ENCODE results near the gene FBXL7. TPM values are rescaled to one million over a fixed set of nuclear protein-coding genes. Genes with fewer than 3 reads are reported as not detected.

FBXL7 gene
- polyA plus RNA-seq, 1 donor (not counting 4 experiments of a cell fraction or from before 2014, with no cell fraction given) = 0.22 TPM

DNA sequence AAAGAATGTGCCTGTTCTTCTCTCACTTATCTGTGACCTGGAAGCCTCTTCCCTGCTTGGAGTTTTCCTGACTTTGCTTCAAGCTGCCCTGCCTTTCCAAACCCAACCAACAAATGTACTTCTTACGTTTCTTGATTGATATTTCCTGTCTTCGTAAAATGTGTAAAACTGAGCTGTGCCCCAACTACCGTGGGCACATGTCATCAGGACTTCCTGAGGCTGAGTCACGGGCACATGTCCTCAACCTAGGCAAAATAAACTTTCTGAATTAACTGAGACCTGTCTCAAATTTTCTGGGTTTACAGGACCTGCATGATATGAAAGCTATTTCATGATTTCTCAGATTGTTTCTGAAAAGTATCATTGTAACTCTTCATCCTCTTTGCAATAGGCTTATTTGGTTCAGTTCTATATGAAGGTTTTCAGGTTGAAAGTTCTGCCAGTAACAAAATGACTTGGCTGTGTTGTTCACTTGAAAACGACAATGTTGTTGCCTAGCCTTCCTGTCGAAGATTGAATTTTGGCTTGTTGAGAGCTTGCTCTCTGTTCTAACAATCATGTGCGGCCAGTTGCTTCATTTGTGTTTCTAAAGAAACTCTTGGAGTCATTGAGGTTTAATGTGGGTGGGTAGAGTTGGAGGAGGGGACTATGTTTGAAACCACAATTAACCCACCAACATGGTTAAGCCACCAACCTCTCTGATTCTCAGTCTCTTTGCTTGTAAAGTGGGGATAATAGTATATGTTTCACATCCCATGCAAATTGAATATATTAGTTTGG, 145.6 kb downstream of the FBXL7 start:
- Histone ChIP-seq H3K4me3 (ENCODE audit: control insufficient read depth in 2 of 3, extremely low read depth in 1 of 3, insufficient read depth in 2 of 3, low read depth in 1 of 3, low read length in 3 of 3) (no peak overlapping the region), H3K27ac (ENCODE audit: control insufficient read depth, insufficient read depth, low read length) (no peak overlapping the region), H3K9ac (ENCODE audit: control insufficient read depth, extremely low read depth, insufficient read depth, low read length) (no peak overlapping the region), H3K79me2 (ENCODE audit: control insufficient read depth, insufficient read depth, low read length) (no peaks in the 10 kb centered on the region), H3K9me3 (ENCODE audit: control insufficient read depth, low read depth, low read length) (no peaks in the 10 kb centered on the region), H3K4me1 (ENCODE audit: control insufficient read depth, extremely low read depth, insufficient read depth, low read length) (no peaks in the 10 kb centered on the region), H3K4me2 (ENCODE audit: control insufficient read depth, extremely low read depth, insufficient read depth, low read depth, low read length) (no peak overlapping the region), H3K9me1 (ENCODE audit: control insufficient read depth, extremely low read depth, insufficient read depth, low read length) (no peaks in the 10 kb centered on the region), H2AFZ (ENCODE audit: control insufficient read depth, low read length) (no peak overlapping the region), H3K36me3 (ENCODE audit: control insufficient read depth in 2 of 2, extremely low read depth in 1 of 2, insufficient read depth in 2 of 2, low read length in 2 of 2) (no peaks in the 10 kb centered on the region), H3K27me3 (ENCODE audit: control insufficient read depth, extremely low read depth, insufficient read depth, low read length) (no peaks in the 10 kb centered on the region), H4K20me1 (ENCODE audit: control insufficient read depth, extremely low read depth, insufficient read depth, low read length) (no peaks in the 10 kb centered on the region)
- FAIRE-seq (no peak), DNase-seq (ENCODE audit: low read depth, low spot score) (no peak)
- TF ChIP-seq, protein P1, sequence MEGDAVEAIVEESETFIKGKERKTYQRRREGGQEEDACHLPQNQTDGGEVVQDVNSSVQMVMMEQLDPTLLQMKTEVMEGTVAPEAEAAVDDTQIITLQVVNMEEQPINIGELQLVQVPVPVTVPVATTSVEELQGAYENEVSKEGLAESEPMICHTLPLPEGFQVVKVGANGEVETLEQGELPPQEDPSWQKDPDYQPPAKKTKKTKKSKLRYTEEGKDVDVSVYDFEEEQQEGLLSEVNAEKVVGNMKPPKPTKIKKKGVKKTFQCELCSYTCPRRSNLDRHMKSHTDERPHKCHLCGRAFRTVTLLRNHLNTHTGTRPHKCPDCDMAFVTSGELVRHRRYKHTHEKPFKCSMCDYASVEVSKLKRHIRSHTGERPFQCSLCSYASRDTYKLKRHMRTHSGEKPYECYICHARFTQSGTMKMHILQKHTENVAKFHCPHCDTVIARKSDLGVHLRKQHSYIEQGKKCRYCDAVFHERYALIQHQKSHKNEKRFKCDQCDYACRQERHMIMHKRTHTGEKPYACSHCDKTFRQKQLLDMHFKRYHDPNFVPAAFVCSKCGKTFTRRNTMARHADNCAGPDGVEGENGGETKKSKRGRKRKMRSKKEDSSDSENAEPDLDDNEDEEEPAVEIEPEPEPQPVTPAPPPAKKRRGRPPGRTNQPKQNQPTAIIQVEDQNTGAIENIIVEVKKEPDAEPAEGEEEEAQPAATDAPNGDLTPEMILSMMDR (optimal IDR thresholded peaks at IDR 0.05 in 1 of 3, IDR thresholded peaks at IDR 0.05 in 1 of 3, conservative IDR thresholded peaks at IDR 0.05 in 1 of 3; ENCODE audit: extremely low read depth in 1 of 3, insufficient read depth in 2 of 3, low read length in 3 of 3) = no peak
- TF ChIP-seq EZH2 (IDR thresholded peaks at IDR 0.05; ENCODE audit: low read length) = no peak
- dilution Hi-C loops (cut with MboI; ENCODE audit: extremely low pct_ligation_motif_present, low sequenced_read_pairs) = no loop called here

GRCh38 chr5:15646371-15646770, 146.4 kb downstream of the FBXL7 start:
- TF ChIP-seq EZH2 (IDR thresholded peaks at IDR 0.05; ENCODE audit: low read length) = no peak
- TF ChIP-seq, protein P1 (optimal IDR thresholded peaks at IDR 0.05 in 1 of 3, IDR thresholded peaks at IDR 0.05 in 1 of 3, conservative IDR thresholded peaks at IDR 0.05 in 1 of 3; ENCODE audit: extremely low read depth in 1 of 3, insufficient read depth in 2 of 3, low read length in 3 of 3) = no peak
- Histone ChIP-seq H3K27me3 (ENCODE audit: control insufficient read depth, extremely low read depth, insufficient read depth, low read length) (no peaks in the 10 kb centered on the region), H3K9me1 (ENCODE audit: control insufficient read depth, extremely low read depth, insufficient read depth, low read length) (no peaks in the 10 kb centered on the region), H3K36me3 (ENCODE audit: control insufficient read depth in 2 of 2, extremely low read depth in 1 of 2, insufficient read depth in 2 of 2, low read length in 2 of 2) (no peaks in the 10 kb centered on the region), H3K27ac (ENCODE audit: control insufficient read depth, insufficient read depth, low read length) (no peak overlapping the region), H2AFZ (ENCODE audit: control insufficient read depth, low read length) (no peak overlapping the region), H3K9ac (ENCODE audit: control insufficient read depth, extremely low read depth, insufficient read depth, low read length) (no peak overlapping the region), H3K79me2 (ENCODE audit: control insufficient read depth, insufficient read depth, low read length) (no peaks in the 10 kb centered on the region), H4K20me1 (ENCODE audit: control insufficient read depth, extremely low read depth, insufficient read depth, low read length) (no peaks in the 10 kb centered on the region), H3K4me1 (ENCODE audit: control insufficient read depth, extremely low read depth, insufficient read depth, low read length) (no peaks in the 10 kb centered on the region), H3K4me3 (ENCODE audit: control insufficient read depth in 2 of 3, extremely low read depth in 1 of 3, insufficient read depth in 2 of 3, low read depth in 1 of 3, low read length in 3 of 3) (no peak overlapping the region), H3K4me2 (ENCODE audit: control insufficient read depth, extremely low read depth, insufficient read depth, low read depth, low read length) (no peak overlapping the region), H3K9me3 (ENCODE audit: control insufficient read depth, low read depth, low read length) (no peaks in the 10 kb centered on the region)
- FAIRE-seq = no peak
- DNase-seq (ENCODE audit: low read depth, low spot score) = no peak
- dilution Hi-C loops (cut with MboI; ENCODE audit: extremely low pct_ligation_motif_present, low sequenced_read_pairs) = no loop called here
